NCI-H524 treated with DMSO at 0.1 percent for 48 hours (cell line): ENCODE results near the gene RFFL.
"Not testable (repeated sequence)": the region's sequence is repeated elsewhere in the genome, so short reads cannot be mapped to it uniquely, and the experiment has no call there.

ENCODE experiments used
- DNase-seq: peaks from one replicate; lab custom pipeline; 2025; lab: John Stamatoyannopoulos, UW

The RFFL gene

DNA sequence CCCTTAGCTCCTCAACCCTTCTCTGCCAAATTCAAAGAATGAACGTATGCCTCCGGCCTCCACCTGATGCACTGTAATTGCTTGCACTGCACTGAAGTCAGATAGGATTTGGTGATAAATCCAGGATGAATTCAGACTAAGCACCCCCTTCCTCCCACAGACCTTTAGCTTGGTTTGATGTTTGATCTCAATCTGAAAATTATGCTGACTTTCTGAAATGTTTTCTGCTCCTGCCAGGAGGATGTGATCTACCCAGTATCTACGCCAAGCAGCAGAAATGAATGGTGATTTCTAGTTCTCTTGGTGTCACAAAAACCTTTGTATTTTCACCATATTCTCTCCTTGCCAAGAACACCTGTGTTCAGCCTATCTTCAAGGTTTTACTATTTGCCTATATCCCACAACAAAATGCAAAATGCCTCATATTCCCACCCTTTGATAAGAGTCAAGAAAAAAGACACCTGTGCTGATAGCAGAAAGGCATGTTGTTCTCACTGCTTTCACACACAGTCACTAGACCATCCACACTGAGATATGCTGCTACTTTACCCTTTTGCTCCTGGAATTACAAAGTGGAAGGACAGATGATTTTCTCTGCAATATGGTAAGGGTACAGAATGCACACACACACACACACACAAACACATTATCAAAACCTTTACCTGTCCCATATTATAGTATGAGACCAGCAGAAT is 14.7 kb downstream of the RFFL start:
- no peak for DNase-seq

DNA sequence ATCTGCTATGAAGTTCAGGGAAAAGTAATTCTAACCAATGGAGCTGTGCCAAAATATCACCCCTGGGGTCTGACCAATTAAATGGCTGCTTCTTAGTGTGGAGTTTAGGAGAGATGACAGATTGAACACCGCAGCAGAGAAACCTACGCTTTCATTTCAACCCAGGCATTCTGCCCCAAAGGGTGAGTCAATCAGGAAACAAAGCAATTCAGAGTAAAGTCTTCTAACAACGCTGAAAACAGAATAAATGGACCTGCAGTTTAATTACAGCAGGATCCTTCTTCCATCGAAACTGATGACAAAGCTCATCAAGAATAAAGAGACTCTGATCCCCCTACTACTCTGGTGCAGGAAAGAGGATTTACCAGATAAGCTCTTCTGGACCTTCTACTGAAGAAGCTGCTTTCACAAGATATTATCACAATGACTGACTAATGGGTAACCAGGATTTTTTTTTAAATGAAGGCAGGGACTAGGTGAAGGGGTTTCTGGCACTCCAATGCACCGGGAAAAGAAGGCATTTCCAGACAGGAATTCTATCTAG is 16.7 kb downstream of the RFFL start:
- no peak for DNase-seq

DNA sequence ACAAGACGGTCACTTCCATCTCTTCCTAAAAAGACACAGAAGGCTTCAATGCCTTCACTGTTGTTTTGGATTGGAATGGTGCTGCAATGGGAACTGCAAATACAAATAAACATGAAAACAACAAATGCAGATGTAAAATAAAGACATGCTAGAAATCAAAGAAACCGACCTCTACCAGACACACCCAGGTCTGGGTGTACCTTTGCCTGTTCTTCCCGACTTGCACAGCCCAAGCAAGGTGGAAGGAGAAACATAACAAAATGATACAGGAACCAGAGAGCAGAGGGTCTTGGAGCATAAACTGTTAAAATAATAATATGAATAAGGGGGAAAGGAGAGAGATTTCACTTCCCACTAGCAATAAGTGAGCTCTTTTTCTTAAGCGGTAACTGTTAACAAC is 17.3 kb downstream of the RFFL start:
- no peak for DNase-seq

DNA sequence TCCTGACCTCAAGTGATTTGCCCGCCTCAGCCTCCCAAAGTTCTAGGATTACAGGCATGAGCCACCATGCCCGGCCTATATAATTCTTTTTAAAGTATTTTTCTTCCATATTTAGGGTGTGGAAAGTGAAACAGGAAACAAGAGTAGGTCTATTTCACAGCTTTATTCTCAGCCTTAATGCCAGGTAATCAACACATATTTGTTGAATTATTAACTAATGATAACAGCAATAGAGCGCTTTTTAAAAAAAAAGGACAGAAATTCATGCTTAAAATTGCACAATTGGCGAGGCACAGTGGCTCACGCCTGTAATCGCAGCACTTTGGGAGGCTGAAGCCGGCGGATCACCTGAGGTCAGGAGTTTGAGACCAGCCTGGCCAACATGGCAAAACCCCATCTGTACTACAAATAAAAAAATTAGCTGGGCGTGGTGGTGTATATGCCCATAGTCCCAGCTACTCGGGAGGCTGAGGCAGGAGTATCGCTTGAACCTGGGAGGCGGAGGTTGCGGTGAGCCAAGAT is 18.0 kb downstream of the RFFL start:
- DNase-seq: not testable (repeated sequence)

DNA sequence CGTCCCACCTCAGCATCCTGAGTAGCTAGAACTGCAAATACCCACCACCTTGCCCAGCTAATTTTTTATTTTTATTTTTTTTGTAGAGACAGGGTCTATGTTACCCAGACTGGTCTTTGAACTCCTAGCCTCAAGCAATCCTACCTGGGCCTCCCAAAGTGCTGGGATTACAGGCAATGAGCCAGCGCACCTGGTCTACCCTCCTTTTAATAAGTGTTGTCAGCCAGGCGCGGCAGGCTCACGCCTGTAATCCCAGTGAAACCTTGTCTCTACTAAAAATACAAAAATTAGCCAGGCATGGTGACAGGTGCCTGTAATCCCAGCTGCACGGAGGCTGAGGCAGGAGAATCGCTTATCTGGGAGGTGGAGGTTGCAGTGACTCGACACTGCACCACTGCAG is 19.3 kb downstream of the RFFL start:
- no peak for DNase-seq

DNA sequence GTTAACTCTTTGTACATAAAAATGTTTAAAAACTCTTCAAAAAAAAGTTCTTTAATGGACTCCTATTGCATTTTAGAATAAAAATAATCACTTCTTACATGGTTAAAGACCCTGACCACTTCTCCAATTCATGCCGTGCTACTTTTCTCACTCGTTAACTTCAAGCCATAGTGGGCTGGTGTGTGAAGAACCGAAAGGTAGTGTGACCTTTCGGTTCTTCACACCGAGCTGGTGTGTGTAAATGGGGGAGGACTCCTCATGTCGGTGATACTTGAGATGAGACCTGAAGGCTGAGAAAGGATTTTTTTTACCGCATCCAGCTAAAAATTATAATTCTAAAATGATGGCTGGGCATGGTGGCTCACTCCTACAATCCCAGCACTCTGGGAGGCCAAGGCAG is 22.1 kb downstream of the RFFL start:
- no peak for DNase-seq

DNA sequence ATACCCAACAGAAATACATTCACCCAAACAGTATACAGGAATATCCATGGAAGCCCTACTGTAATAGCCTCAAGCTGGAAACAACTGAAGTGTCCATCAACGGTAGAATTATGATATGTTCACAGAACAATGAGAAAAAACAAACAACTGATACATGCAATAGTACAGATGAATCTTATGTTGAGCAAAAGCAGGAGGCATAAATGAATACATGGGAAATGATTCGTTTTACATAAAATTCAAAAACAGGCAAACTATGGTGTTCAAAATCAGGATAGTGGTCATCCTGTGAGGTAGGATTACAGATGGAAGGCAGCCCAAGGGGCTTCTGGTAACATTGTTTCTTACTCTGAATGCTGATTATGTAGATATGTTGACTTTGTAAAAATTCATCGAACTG is 25.1 kb downstream of the RFFL start:
- DNase-seq: no peak

DNA sequence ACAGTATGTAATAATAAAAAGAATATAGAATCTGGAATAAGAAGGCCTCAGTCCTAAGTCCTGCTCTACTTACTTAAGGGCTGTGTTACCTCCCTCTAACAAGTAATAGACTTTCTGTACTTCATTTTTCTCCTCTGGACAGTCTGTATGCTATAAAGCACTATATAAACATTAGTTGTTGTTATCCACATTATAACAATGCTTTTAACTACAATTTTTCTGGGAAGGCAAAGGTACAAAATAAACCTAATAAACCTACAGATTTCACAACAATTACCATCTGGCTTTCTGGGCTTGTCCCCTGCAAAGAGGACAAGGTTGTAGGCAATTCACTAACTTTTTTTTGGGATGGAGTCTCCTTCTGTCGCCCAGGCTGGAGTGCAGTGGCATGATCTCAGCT is 32.7 kb downstream of the RFFL start:
- no peak for DNase-seq

DNA sequence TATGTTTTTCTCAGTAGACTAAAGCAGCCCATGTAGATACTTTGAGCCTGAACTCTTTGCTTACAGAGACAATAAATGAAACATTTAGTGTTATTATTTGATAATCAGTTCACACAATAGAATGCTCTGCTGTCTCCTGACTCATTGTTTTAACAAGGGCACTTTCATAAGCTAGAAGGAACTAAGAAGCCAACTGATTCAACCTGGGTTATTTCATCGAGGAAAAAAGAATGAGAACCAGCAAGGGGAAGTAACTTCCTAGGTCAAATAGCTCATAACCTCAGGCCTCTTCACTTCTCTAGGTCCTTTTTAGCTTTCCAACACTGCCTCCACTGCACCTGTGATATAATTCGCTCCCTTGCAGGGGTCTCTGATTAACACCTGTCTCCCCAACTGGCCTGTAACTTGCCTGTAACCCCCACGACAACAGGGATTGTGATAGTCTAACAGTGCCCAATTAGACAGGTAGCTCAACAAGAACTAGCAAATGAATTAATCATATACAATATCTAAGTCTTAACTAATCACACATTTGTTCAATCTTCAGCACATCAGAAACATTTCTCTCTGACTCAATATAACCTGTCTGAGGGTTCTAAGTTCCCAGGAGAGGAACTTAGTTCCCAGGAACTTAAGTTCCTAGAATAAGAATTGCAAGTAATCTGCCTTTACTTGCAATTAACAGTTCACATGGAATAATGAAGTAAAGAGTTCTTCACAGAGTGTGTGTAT is 34.8 kb downstream of the RFFL start:
- no peak for DNase-seq

DNA sequence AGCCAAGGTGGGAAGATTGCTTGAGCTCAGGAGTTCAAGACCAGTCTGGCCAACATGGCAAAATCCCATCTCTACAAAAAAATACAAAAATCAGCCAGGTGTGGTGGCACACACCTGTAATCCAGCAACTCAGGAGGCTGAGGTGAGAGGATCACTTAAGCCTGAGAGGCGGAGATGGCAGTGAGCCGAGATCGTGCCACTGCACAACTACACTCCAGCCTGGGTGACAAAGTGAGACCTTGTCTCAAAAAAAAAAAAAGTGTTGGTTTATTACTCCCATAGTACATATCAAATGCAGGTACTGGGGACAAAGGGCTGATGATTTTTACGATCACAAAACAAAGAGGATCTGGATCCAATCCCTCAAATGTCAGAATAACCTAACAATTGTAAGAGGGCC is 35.4 kb downstream of the RFFL start:
- not testable (repeated sequence) for DNase-seq

DNA sequence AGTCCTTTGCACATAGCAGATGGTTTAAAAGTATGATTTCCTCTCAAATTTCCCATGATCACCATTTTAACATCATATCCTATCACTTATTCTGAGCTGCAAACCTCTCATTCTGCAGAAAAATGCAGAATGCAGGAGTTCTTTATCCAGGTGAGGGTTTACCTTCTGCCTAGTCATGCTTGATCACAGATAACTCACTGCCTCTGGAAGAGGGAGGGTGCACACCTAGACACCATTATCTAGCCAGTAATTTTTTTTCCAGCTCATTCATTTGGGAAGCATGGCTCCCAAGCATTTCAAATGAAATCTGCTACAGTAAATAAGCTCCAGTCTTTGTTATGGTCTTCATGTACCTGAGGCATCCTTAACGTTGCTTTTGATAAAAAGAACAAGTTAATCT is 38.0 kb downstream of the RFFL start:
- no peak for DNase-seq

DNA sequence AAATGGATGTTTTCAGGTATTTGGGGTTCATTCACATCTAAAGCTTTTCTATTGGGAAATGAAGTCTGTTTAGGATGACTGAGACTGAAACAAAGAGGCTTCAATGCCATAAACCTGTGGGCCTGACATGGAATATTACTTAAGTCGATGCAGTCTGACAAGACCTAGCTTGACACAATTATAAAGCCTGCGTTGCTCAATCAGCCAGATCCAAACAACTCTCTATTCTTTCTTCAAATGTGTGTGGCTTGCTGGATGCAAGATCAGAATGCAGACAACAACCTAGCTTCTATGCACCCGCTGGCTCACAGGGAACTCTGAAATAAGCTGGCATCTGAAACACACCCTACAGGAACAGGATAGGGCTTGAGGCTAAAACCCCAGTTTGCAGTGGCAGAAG is 40.0 kb downstream of the RFFL start:
- no peak for DNase-seq

DNA sequence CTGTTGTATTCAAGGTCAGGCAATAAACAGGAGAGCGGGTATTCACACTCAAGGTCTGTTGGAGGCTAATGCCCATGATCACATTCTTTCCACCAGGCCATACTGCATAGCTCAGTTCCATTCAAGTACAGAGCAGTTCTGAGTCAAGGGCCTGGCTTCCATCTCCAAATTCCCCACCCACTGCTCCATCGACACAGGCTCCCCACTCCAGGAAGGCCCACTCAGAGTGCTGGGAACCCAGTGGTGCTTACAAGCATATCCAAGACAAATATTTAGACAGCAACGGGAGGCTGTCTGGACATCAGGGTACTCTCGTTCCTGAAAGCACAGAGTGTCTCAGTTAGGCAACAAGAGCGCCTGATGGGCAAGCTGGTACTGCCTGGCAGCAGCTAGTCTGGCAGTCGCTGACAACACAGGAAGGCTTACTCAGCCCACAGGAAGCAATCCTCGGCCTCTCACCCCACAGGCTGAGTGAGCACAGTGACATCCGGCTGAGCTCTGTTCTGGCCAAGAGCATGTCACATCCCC is 40.9 kb downstream of the RFFL start:
- no peak for DNase-seq

DNA sequence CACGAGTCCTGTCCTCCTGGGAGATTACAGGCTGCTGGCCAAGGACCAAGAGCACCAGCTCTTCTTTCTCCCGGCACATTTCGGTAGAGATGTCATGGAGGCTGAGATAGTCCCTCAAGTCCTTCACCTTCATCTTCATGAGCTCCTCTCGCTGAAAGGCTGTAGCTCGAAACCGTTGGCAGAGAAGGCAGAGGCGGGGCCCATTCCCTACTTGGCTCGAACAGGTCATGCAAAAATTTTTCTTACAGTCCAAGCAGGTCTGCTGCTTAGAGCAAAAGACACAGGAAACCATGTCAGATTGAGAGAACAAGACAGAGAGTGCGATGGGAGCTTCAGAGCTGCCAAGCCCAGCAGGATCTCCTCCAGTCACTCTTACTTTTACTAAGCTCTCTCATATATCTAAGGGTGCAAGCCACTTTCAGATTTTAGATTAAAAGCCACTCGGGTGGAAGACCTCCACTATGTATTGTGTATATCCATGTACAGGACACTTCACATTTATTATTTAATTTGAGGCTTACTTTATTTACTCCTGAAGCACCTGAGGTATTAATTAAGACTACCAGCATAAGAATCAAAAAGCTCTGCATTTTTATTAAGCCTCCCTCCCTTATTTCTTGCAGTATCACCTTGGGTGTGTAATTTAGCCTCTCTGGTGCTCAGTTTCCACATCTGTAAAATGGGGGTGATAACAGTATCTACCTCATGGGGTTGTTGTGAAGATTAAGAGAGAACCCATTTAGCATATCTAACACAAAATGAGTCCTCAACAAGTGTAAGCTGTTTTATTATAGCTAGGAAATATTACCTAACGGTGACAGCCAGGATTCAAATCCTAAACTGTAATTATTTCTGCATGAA is 41.8 kb downstream of the RFFL start:
- no peak for DNase-seq

DNA sequence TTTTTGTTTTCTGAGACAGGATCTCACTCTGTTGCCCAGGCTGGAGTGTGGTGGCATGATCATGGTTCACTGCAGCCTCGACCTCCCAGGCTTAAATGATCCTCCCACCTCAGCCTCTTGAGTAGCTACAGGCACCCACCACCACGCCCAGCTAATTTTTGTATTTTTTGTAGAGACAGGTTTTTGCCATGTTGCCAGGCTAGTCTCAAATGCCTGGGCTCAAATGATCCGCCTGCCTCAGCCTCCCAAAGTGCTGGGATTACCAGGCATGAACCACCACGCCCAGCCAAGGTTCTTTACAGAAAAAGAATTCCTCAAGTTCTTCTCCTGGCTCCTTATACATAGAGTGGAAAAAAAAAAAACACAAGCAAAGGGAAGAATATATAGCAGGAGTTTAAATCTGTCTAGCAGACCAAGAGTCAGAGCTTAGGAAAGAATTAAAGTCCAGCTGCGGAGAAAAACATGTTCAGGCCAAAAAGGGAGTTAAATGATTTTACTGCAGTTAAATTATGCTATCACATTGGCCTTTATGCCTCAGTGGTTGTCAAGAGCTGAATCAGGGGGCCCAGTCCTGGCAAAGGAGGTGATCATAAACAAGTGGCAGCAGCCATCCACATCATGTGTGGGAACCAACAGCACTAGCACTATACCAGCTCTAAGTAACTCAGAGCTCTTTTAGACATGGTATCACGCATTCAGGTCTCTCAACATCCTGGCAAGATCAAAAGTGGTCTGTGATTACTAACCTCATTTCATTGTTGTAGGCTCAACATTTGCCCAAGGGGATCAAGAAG is 43.9 kb downstream of the RFFL start:
- DNase-seq: no peak

DNA sequence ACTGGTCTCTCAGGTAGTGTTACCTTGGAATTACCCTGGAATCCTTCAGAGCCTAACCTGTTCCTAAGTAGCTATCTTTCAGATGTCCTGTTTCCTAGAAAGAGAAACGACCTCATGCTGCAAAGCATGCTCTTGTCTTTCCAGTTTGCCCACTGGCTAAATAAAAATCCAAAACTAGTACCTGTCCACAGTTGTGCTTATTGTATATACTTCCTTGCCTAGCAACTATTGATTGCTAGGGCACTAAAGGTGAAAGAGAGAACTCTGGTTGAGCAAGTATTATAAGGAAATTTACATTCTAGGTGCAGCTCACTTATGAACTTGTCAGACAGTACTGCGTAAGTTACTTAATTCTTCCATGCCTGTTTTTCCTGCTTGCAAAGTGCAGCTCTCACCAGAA is 44.7 kb downstream of the RFFL start:
- DNase-seq: no peak

DNA sequence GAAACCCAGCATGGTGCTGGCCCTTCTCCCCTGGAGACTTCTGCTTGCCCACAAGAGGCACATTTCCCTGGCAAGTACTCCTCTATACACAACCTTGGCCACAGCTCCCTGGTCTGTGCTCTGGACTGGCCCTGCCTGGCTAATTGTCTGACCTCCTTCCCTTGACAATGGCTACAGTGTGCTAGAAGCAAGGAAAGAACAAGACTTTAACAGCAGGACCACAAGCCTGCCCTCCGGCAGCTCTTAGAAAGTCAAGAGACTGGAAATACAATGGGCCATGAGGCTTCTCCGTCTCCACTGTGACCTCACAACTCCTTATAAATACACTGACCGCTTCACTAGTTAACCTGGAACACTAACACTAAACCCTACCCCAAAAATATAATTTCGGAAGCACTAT is 46.5 kb downstream of the RFFL start:
- DNase-seq: no peak

DNA sequence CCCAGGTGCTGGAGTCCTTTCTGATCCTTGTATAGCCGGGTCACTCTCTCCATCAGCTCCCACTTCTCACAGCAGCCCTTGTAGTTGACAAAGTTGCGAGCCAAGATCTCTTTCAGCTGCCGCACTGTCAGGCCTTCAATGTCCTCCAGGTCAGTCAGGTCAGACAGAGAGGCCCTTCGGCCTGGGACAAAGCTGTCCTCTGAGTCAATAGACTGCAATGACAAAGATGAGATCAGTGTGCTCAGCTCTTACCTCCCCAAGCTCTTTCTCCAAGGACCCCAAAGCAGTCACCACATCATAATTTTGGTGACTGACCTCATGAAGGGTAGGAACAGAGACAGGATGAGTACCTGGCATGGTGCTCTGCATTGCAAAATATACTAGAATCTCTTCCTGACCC is 47.1 kb downstream of the RFFL start:
- DNase-seq: no peak

DNA sequence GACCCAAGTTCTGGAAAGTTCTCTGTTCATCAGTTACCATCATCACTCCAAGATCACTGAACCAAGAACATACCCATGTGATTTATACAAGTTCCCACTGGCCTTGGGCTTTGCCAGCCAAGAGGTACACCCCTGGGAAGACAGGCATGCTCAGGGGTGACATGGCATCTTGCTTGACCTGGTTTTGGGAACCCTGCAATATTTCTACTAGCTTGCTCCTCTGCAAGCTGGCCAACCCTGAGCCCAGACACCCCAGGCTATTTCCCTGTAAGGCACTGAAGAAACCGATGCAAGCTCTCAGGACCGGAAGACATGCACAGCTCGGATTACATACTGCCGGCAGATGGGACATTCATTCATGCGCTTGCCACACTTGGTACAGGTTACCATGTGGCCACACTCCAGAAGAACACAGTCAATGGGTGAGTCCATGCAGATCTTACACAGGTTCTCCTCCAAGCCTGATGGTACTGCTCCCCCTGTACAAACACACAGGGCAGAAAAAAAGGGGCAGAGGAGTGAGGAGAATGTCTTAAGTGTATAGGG is 51.8 kb downstream of the RFFL start:
- no peak for DNase-seq

DNA sequence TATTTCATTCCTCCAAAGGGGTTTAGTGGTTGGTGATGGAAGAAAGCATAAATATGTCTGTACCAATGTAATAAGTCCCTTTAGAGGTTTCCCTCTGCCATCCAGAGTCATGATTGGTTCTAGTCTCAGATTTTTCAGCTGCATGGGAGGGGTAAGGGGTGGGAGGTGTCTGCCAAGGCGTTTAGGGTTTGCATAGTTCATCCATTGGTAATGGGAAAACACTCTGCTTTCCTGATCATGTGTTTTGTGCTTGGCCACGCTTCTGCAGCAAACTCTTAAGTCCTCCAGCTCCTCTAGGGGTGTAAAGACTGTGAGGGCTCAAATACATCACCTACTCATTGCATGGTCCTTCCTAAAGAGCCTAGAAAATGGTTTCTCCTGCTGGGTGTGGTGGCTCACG is 53.4 kb downstream of the RFFL start:
- no peak for DNase-seq

DNA sequence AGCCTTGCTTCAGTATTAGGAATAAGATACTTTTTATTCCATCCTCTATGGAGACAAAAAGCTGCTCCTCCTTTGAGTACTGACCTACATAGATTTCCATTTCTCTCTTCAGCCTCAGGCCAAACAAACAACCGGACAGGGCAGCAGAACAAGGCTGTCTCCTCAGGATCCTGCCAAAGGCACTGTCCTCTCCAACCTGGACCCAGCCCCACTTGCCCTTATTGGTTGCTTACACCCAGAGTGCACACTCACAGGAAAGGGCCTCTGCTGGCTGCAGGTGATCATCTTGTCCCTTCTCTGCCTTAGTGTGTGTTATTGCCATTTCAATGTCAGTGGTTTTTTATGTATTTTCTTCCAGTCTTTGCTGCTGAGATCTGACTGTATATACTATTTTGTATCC is 56.5 kb downstream of the RFFL start:
- DNase-seq: no peak
